ENCODE data around the gene KRT83. TPM values are rescaled to one million over a fixed set of nuclear protein-coding genes. Genes with fewer than 3 reads are reported as not detected.

KRT83 gene
- total and polyA plus RNA-seq, 9 donors, result not detected

- peak; percentile 50 for DNase-seq
- Histone ChIP-seq H3K4me3 (ENCODE audit: low read length) (no peak overlapping the region), H3K9me3 (replicated peaks; ENCODE audit: control insufficient read depth, low read depth, low read length) (no peaks in the 10 kb centered on the region), H3K27ac (ENCODE audit: low read length) (no peak overlapping the region), H3K36me3 (ENCODE audit: control insufficient read depth, insufficient read depth, low read length) (no peaks in the 10 kb centered on the region), H3K27me3 (ENCODE audit: control insufficient read depth, insufficient read depth, low read length) (peaks cover 14% of the 10 kb centered on the region), H3K4me1 (ENCODE audit: control insufficient read depth, insufficient read depth, low read length) (peaks cover 37% of the 10 kb centered on the region)
- 20% methylated on average over 1 of the region's 5 CpGs for WGBS (ENCODE audit: insufficient coverage)
Measured at GRCh38 chr12:52354200-52354599, 33.0 kb upstream of the KRT83 start.

DNA sequence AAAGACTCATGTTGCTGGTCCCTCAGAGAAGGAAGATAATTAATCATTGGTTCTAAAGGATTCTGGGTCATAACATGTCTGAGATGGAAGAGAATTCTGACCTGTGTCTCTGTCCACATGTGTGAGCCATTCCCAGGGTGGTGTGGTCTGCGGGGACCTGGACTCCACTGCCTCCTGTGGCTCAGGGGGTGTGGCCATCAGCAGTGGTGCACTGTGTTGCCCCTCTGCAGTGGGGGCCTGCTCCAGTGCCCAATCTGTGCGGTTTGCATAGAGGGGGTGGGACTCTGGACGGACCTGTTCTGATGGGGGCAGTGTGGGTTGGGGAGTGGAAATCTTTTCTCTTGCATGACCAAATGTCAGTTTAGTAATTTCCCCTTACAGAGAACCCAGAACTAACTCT, 32.6 kb upstream of the KRT83 start:
- Histone ChIP-seq H3K4me1 (ENCODE audit: control insufficient read depth, insufficient read depth, low read length) (peaks cover 33% of the 10 kb centered on the region), H3K4me3 (ENCODE audit: low read length) (no peak overlapping the region), H3K27ac (ENCODE audit: low read length) (no peak overlapping the region), H3K27me3 (ENCODE audit: control insufficient read depth, insufficient read depth, low read length) (peaks cover 14% of the 10 kb centered on the region), H3K36me3 (ENCODE audit: control insufficient read depth, insufficient read depth, low read length) (no peaks in the 10 kb centered on the region), H3K9me3 (replicated peaks; ENCODE audit: control insufficient read depth, low read depth, low read length) (no peaks in the 10 kb centered on the region)
- no peak for DNase-seq
- WGBS (ENCODE audit: insufficient coverage), result no CpG with 5 or more reads among the region's 3 CpGs

DNA sequence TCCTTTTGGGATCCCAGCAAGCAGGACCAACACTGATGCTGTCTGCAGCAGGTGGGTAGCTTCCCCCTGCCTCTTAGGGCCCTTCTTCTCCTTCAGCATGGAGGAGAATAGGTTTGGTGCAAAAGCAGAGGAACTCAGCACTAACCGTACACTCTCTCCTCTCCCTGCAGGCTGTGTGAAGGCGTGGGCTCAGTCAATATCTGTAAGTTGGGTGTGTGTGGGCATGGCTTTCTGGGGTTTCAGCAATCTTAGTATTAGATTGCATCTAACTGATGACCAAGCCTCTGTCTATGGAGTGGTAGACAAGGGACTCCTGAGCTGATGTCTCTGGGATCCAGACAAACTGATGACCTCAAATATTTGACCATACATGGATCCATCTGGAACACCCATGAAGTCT, 31.8 kb upstream of the KRT83 start:
- Histone ChIP-seq H3K36me3 (ENCODE audit: control insufficient read depth, insufficient read depth, low read length) (no peaks in the 10 kb centered on the region), H3K4me3 (ENCODE audit: low read length) (no peak overlapping the region), H3K27me3 (ENCODE audit: control insufficient read depth, insufficient read depth, low read length) (peaks cover 15% of the 10 kb centered on the region), H3K9me3 (replicated peaks; ENCODE audit: control insufficient read depth, low read depth, low read length) (no peaks in the 10 kb centered on the region), H3K27ac (ENCODE audit: low read length) (no peak overlapping the region), H3K4me1 (ENCODE audit: control insufficient read depth, insufficient read depth, low read length) (peaks cover 38% of the 10 kb centered on the region)
- WGBS (ENCODE audit: insufficient coverage), result no CpG with 5 or more reads among the region's 2 CpGs
- DNase-seq, result no peak

- Histone ChIP-seq H3K4me1 (ENCODE audit: control insufficient read depth, insufficient read depth, low read length) (peaks cover 51% of the 10 kb centered on the region), H3K36me3 (ENCODE audit: control insufficient read depth, insufficient read depth, low read length) (no peaks in the 10 kb centered on the region), H3K27me3 (ENCODE audit: control insufficient read depth, insufficient read depth, low read length) (peaks cover 14% of the 10 kb centered on the region), H3K4me3 (ENCODE audit: low read length) (no peak overlapping the region), H3K9me3 (replicated peaks; ENCODE audit: control insufficient read depth, low read depth, low read length) (no peaks in the 10 kb centered on the region), H3K27ac (ENCODE audit: low read length) (no peak overlapping the region)
- 58% methylated on average over 6 of the region's 9 CpGs for WGBS (ENCODE audit: insufficient coverage)
- DNase-seq, result peak; percentile 54
Measured at GRCh38 chr12:52351196-52352059, 30.2 kb upstream of the KRT83 start.

DNA sequence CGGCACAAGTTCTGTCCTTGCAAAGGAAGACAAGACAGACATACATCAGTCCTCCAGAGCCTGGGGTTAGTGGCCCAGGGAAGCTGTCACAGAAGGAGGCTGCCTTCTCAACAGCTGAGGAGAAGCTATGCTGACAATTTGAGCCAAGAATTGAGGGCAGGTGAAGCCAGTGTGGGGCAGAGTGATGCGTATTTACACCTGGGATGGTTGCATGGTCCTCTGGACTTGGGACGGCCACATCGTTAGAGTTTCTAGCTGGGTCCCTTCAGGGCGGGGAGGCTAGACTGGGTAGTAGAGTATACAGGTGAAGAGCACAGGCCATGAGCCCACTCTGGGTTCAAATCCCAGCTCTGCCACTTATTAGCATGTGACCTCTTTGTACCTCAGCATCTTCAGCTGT, 29.6 kb upstream of the KRT83 start:
- whole genome bisulfite sequencing (ENCODE audit: insufficient coverage), result 95% methylated on average over 4 of the region's 5 CpGs

DNA sequence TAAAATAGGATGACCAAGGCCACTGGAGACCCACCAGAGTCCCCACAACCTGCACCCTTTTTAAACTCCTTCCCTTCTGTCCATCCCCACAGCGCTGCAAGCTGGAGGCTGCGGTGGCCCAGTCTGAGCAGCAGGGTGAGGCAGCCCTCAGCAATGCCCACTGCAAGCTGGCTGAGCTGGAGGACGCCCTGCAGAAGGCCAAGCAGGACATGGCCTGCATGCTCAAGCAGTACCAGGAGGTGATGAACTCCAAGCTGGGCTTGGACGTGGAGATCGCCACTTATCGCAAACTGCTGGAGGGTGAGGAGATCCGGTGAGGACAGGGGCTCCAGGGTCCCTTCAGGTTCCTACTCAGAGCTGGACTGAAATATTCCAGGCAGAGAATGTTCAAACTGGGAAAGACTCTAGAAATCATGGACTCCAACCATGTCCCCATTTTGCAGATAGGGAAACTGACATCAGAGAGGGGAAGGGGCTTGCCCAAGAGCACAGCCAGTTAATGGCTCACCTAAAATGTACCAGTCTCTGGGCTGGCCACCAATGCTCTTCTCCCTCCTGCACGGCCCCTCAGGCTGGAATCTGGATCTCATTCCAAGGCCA, 28.9 kb upstream of the KRT83 start:
- DNase-seq, result no peak
- no peak overlapping the region for H3K27ac ChIP-seq (ENCODE audit: low read length)
- no peak overlapping the region for H3K4me3 ChIP-seq (ENCODE audit: low read length)
- H3K36me3 ChIP-seq (ENCODE audit: control insufficient read depth, insufficient read depth, low read length), result no peaks in the 10 kb centered on the region
- peaks cover 47% of the 10 kb centered on the region for H3K4me1 ChIP-seq (ENCODE audit: control insufficient read depth, insufficient read depth, low read length)
- peaks cover 14% of the 10 kb centered on the region for H3K27me3 ChIP-seq (ENCODE audit: control insufficient read depth, insufficient read depth, low read length)
- 91% methylated on average over 7 of the region's 8 CpGs for WGBS (ENCODE audit: insufficient coverage)
- no peaks in the 10 kb centered on the region for H3K9me3 ChIP-seq (replicated peaks; ENCODE audit: control insufficient read depth, low read depth, low read length)

More for the DNA sequence above, 29.6 kb upstream of the KRT83 start:
- no peak for DNase-seq
- H3K4me1 ChIP-seq (ENCODE audit: control insufficient read depth, insufficient read depth, low read length), result peaks cover 51% of the 10 kb centered on the region
- H3K36me3 ChIP-seq (ENCODE audit: control insufficient read depth, insufficient read depth, low read length), result no peaks in the 10 kb centered on the region
- H3K27me3 ChIP-seq (ENCODE audit: control insufficient read depth, insufficient read depth, low read length), result peaks cover 14% of the 10 kb centered on the region
- H3K27ac ChIP-seq (ENCODE audit: low read length), result no peak overlapping the region
- H3K4me3 ChIP-seq (ENCODE audit: low read length), result no peak overlapping the region
- no peaks in the 10 kb centered on the region for H3K9me3 ChIP-seq (replicated peaks; ENCODE audit: control insufficient read depth, low read depth, low read length)

DNA sequence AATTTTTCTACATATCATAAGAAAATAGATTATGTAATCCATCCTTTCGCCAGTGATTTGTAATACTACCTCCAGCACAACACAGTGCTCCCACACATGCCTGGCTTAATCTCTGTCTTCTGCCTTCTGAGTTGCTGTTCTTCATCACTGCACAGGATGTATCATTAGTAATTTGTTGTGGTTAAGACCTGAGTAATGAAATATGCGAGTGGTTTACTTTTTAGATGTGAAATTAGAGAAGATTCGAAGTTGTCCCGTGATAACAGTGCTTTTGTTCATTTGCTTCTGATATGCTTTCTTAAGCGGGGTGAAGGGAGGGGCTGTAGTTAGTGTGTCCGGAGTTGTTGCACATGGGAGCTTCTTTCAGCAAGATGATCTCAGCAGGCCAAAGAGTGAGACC, 28.0 kb upstream of the KRT83 start:
- H3K27ac ChIP-seq (ENCODE audit: low read length), result no peak overlapping the region
- H3K4me3 ChIP-seq (ENCODE audit: low read length), result no peak overlapping the region
- H3K27me3 ChIP-seq (ENCODE audit: control insufficient read depth, insufficient read depth, low read length), result peaks cover 15% of the 10 kb centered on the region
- WGBS (ENCODE audit: insufficient coverage), result 87% methylated on average over 4 of the region's 6 CpGs
- no peaks in the 10 kb centered on the region for H3K9me3 ChIP-seq (replicated peaks; ENCODE audit: control insufficient read depth, low read depth, low read length)
- peaks cover 39% of the 10 kb centered on the region for H3K4me1 ChIP-seq (ENCODE audit: control insufficient read depth, insufficient read depth, low read length)
- H3K36me3 ChIP-seq (ENCODE audit: control insufficient read depth, insufficient read depth, low read length), result no peaks in the 10 kb centered on the region
- DNase-seq, result no peak

DNA sequence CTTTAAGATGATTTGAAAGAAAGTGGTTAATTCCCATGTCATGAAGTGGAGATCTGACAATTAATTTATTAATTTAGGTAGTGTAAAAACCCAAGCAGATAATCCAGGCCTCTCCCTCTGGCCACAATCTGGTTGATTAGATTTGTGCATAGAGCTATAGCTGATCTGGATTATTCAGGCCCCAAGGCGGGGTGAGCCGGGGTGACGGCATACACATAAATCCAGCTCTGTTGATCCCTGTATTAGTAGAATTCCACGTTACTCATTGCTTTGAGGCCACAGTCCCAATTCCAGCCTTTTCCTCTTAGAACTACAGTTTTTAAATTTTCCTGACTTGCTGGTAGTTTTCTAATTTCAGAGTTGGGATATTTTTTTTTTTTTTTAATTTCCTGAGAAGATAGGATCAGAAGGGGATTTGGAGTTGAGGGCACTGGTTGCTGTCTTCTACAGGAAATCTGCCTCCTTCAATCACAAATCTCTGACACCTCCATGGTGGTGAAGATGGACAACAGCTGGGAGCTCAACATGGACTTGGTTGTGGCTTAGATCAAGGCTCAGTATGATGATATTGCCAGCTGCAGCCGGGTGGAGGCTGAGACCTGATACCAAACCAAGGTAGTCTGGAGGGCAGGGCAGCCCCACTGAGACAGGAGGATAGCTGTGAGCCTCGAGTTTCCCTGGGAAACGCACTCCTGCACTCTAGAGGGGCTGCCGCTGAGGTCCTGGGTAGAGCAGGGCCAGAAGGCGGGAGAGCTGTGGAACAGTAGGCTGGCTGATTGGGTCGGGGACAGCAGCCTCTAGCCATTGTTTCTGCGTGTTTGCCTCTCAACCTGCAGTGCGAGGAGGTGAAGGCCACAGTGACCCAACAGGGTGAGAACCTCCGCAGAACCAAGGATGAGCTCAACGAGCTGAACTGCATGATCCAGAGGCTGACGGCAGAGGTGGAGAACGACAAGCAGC, 26.6 kb upstream of the KRT83 start:
- no peaks in the 10 kb centered on the region for H3K36me3 ChIP-seq (ENCODE audit: control insufficient read depth, insufficient read depth, low read length)
- peak overlapping the region; percentile 13 for H3K27ac ChIP-seq (ENCODE audit: low read length)
- H3K4me3 ChIP-seq (ENCODE audit: low read length), result no peak overlapping the region
- peak; percentile 51 for DNase-seq
- WGBS (ENCODE audit: insufficient coverage), result 42% methylated on average over 10 of the region's 16 CpGs
- H3K4me1 ChIP-seq (ENCODE audit: control insufficient read depth, insufficient read depth, low read length), result peaks cover 30% of the 10 kb centered on the region
- H3K27me3 ChIP-seq (ENCODE audit: control insufficient read depth, insufficient read depth, low read length), result peaks cover 16% of the 10 kb centered on the region
- H3K9me3 ChIP-seq (replicated peaks; ENCODE audit: control insufficient read depth, low read depth, low read length), result peaks cover 12% of the 10 kb centered on the region

- Histone ChIP-seq H3K4me3 (ENCODE audit: low read length) (no peak overlapping the region), H3K4me1 (ENCODE audit: control insufficient read depth, insufficient read depth, low read length) (peaks cover 27% of the 10 kb centered on the region), H3K27ac (ENCODE audit: low read length) (peak overlapping the region; percentile 13), H3K9me3 (replicated peaks; ENCODE audit: control insufficient read depth, low read depth, low read length) (peaks cover 12% of the 10 kb centered on the region), H3K27me3 (ENCODE audit: control insufficient read depth, insufficient read depth, low read length) (peaks cover 15% of the 10 kb centered on the region), H3K36me3 (ENCODE audit: control insufficient read depth, insufficient read depth, low read length) (no peaks in the 10 kb centered on the region)
- 67% methylated on average over 1 of the region's 9 CpGs for WGBS (ENCODE audit: insufficient coverage)
- no peak for DNase-seq
Measured at GRCh38 chr12:52347016-52347415, 25.8 kb upstream of the KRT83 start.

- Histone ChIP-seq H3K4me3 (ENCODE audit: low read length) (no peak overlapping the region), H3K36me3 (ENCODE audit: control insufficient read depth, insufficient read depth, low read length) (no peaks in the 10 kb centered on the region), H3K27ac (ENCODE audit: low read length) (no peak overlapping the region), H3K9me3 (replicated peaks; ENCODE audit: control insufficient read depth, low read depth, low read length) (peaks cover 12% of the 10 kb centered on the region), H3K4me1 (ENCODE audit: control insufficient read depth, insufficient read depth, low read length) (peaks cover 25% of the 10 kb centered on the region), H3K27me3 (ENCODE audit: control insufficient read depth, insufficient read depth, low read length) (peaks cover 15% of the 10 kb centered on the region)
- DNase-seq, result no peak
- WGBS (ENCODE audit: insufficient coverage), result 37% methylated on average over 3 of the region's 4 CpGs
Measured at GRCh38 chr12:52346593-52346992, 25.4 kb upstream of the KRT83 start.
